GM18526 (cell line): ENCODE measurements around the gene GPN3.
A peak's percentile ranks its signal among the peaks of the same experiment; 100 is the strongest.

Experiments
- POLR2A ChIP-seq: IDR thresholded peaks from 3 replicates; pipeline ENCODE4 v1.6.1; 2011; ENCODE audit not compliant: insufficient read length; ENCODE audit errors: extremely low read depth

Gene GPN3

GRCh38 chr12:110468214-110469048, at the start of gene GPN3, which contains the start of gene FAM216A:
Gene GPN3 (minus strand): TSS chr12:110468257. CDS start chr12:110468203, 54 bp downstream.
Gene FAM216A (plus strand): TSS chr12:110468845. CDS start chr12:110468876, 31 bp downstream.
- TF ChIP-seq POLR2A, result peak; percentile 82

DNA sequence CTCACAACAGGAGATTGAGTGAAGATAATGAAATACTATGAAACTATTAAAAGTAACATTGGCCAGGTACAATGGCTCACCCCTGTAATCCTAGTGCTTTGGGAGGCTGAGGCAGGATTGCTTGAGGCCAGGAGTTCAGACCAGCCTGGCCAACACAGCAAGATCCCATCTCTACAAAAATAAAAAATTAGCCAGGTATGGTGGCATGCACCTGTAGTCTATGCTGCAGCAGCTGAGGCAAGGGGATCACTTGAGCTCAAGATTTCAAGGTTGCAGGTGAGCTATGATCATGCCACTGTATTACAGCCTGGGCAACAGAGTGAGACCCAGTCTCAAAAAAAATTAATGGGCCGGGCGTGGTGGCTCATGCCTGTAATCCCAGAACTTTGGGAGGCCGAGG, 48.9 kb upstream of the GPN3 start:
- TF ChIP-seq POLR2A, result no peak

- no peak for TF ChIP-seq POLR2A
Measured at GRCh38 chr12:110514363-110514762, 46.3 kb upstream of the GPN3 start.

DNA sequence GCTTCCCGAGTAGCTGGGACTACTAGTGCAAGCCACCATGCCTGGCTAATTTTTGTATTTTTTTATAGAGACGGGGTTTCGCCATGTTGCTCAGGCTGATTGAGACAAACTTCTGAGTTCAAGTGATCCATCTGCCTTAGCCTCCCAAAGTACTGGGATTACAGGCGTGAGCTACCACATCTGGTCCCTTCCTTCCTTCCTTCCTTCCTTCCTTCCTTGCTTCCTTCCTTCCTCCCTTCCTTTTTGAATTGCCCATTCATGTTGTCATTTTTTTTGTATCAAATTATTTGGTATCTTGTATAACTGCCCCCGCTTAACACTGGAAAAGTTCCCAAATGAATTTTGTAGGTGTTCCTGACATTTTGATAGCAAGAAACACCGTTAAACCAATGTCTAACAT, 45.8 kb upstream of the GPN3 start:
- no peak for TF ChIP-seq POLR2A

GRCh38 chr12:110508071-110508586, 40.1 kb upstream of the GPN3 start:
- TF ChIP-seq POLR2A, result no peak

DNA sequence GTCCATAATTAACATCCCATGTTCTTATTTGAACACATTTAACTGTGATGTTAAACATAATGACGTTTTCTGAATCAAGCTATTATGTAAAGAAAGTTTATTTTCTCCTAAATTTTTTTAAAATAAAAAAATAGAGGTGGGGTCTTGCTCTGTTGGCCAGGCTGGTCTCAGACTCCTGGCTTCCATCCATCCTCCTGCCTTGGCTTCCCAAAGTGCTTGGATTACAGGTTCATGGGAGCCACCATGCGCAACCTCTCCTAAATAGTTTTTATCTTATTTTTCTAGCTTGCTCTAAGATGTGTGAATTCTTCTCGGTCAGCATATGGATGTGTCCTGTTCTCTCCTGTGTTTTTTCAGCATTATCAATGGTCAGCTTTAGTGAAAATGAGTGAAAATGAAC, 37.3 kb upstream of the GPN3 start:
- no peak for TF ChIP-seq POLR2A

DNA sequence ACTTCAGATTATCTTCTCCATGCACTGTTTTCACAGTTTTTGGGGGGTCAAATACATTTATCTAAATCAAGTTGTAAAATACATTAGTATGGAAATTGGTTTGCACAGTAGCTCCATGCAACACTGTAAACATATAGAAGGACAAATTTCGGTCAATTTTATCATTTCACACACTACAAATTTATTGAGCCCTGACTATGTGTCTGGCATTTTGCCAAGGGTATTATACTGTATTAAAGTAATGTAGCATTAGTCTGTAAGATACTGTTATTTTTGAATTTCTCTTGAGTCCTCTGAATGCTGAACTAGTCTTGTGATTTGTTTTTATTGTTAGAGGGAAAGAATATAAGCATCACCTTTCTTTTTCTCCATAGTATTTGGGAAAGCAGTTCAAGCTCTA, 35.4 kb upstream of the GPN3 start:
- TF ChIP-seq POLR2A, result no peak

DNA sequence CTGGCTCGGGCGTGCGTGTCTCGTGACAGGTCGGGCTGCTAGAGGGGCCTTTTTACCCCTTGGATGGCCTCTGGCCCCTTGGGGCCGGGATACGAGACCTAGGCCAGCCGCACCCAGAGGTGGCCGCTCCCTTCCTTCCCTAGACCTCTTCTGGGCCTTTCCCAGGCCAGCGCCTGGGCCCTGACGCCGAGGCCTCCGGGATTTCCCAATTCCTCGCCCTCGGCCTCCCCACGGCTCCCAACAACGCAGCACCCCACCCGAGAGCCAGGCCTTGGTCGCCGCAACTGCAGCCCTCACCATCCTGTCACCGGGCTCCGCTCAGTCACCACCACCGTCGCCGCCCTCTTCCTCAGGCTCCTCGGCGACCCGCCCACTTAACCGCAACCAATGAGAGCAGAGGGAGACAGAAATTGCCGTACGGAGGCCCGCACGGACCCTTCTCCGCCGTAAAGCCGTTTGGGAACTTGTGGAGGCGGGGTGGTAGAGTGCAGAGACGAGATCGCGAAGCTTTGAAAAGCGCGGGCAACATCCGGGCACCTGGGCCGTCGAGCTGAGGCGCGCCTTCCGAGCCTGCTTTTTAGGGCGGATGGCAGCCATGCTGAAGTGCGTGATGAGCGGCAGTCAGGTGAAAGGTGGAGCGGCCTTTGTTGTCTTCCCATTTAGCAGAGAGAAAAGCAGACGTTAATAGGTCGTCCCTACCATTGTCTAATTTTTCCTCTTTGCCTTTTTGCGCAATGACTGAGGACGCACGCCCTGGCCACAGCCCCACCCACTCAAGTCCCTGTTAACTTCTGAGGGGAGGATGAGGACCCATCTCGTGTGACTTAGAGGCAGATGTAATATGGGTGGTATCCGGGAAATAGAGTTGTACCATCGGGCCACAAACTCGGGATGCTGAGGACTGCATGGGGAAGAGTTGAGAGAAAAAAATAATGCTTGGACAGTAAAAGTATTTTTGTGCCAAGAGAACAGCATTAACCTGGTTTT, 34.0 kb upstream of the GPN3 start, which contains the start of the genes RAD9B and VPS29:
Gene RAD9B, plus strand, starts transcription at position 580 of the 987 bp plus-strand sequence. Its CDS starts 7 bp downstream, at position 587.
Gene VPS29, minus strand, starts transcription at position 360 of the 987 bp plus-strand sequence. Its CDS starts 60 bp downstream, at position 300.
- peak; percentile 95 for TF ChIP-seq POLR2A

- TF ChIP-seq POLR2A, result no peak
Measured at GRCh38 chr12:110501399-110501751, 33.3 kb upstream of the GPN3 start.

DNA sequence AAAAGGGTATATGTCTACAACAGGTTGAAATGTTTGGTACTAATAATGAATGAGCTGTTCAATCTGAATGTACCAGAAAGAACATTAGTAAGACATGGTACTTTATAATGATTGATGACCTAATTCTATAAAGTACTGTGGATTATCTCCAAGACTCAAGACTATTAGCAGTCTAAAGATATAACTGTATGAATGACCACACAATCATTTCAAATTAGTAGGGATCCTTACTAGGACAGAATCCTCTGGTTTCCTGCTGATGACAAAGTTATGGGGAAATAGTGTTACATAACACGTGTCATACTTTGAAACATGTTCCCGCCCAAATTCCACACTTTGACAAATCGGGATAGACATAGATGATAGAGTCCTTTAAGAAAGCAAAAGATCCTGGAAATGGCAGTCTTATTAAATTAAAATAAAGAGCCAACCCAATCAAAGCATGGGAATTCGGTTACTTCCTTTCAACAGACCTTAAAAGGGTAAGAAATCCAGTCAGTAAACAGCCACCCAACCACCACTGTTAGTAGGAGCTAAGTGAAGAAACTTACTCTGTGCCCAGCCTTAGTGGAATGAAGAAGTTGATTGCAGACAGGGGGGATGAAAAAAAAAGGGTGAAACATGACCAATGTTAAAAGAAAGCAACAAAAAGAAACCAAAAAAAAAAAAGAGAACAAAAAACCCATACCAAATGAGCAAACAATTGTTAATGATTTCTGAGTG, 31.1 kb upstream of the GPN3 start:
- TF ChIP-seq POLR2A, result no peak

- no peak for TF ChIP-seq POLR2A
Measured at GRCh38 chr12:110475426-110475825, 7.4 kb upstream of the GPN3 start.

- TF ChIP-seq POLR2A, result no peak
Measured at GRCh38 chr12:110467847-110468213, 227 bp downstream of the GPN3 start.

DNA sequence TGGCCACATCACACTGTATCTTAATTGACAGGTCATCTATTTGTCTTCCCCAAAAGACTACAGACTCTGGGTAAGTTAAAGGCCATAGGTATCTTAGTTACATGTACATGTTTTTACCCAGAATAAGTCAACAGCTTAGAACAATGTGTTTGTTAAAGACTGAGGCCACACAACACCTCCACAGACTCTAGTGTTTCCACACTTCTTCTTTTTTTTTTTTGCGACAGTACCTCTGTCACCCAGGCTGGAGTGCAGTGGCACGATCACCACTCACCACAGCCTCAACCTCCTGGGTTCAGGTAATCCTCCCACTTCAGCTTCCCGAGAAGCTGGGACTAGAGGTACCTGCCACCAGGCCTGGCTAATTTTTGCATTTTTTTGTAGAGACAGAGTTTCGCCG, 1.3 kb downstream of the GPN3 start:
- no peak for TF ChIP-seq POLR2A

GRCh38 chr12:110465024-110465423, 3.0 kb downstream of the GPN3 start:
- TF ChIP-seq POLR2A, result no peak

- TF ChIP-seq POLR2A, result no peak
Measured at GRCh38 chr12:110458756-110459155, 9.3 kb downstream of the GPN3 start.
